Measurements from ENCODE around the gene AICDA. TPM values are rescaled to one million over a fixed set of nuclear protein-coding genes. Genes with fewer than 3 reads are reported as not detected.

The AICDA gene
- total RNA-seq, 1 experiment from 2014 or later, result not detected

GRCh38 chr12:8584004-8584403 lies 28.7 kb downstream of the AICDA start:
- Histone ChIP-seq H3K4me3 (ENCODE audit: low read depth, low read length) (no peak overlapping the region), H3K9me3 (no peaks in the 10 kb centered on the region), H3K36me3 (ENCODE audit: control insufficient read depth, insufficient read depth, low read length) (no peaks in the 10 kb centered on the region), H3K4me1 (no peaks in the 10 kb centered on the region), H3K27me3 (replicated peaks; ENCODE audit: control insufficient read depth, insufficient read depth, low read length) (no peaks in the 10 kb centered on the region)
- POLR2A ChIA-PET, result no interaction called here
- Mint-ChIP-seq H3K9me3 (ENCODE audit: unreplicated experiment) (no peaks in the 10 kb centered on the region), H3K27me3 (ENCODE audit: insufficient read depth, unreplicated experiment) (no peaks in the 10 kb centered on the region), H3K36me3 (ENCODE audit: insufficient read depth, unreplicated experiment) (no peaks in the 10 kb centered on the region), H3K4me3 (ENCODE audit: unreplicated experiment) (no peak overlapping the region), H3K4me1 (ENCODE audit: low read depth, unreplicated experiment) (no peaks in the 10 kb centered on the region), H3K27ac (ENCODE audit: unreplicated experiment) (no peak overlapping the region)
- no peak for DNase-seq
- no TSS peak for BruUV-seq (replicated peaks)
- TF ChIP-seq, protein P1, sequence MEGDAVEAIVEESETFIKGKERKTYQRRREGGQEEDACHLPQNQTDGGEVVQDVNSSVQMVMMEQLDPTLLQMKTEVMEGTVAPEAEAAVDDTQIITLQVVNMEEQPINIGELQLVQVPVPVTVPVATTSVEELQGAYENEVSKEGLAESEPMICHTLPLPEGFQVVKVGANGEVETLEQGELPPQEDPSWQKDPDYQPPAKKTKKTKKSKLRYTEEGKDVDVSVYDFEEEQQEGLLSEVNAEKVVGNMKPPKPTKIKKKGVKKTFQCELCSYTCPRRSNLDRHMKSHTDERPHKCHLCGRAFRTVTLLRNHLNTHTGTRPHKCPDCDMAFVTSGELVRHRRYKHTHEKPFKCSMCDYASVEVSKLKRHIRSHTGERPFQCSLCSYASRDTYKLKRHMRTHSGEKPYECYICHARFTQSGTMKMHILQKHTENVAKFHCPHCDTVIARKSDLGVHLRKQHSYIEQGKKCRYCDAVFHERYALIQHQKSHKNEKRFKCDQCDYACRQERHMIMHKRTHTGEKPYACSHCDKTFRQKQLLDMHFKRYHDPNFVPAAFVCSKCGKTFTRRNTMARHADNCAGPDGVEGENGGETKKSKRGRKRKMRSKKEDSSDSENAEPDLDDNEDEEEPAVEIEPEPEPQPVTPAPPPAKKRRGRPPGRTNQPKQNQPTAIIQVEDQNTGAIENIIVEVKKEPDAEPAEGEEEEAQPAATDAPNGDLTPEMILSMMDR (IDR thresholded peaks at IDR 0.05; ENCODE audit: insufficient read depth in 1 of 2, low read depth in 1 of 2, low read length in 1 of 2, severe bottlenecking in 1 of 2, unreplicated experiment in 1 of 2), result no peak
- intact Hi-C loops (cut with micrococcal nuclease; ENCODE audit: unreplicated experiment), result no loop called here
- CTCF ChIA-PET, result no interaction called here

- no peak for DNase-seq
- Histone ChIP-seq H3K27me3 (replicated peaks; ENCODE audit: control insufficient read depth, insufficient read depth, low read length) (no peaks in the 10 kb centered on the region), H3K9me3 (no peaks in the 10 kb centered on the region), H3K4me1 (no peaks in the 10 kb centered on the region), H3K4me3 (ENCODE audit: low read depth, low read length) (no peak overlapping the region), H3K36me3 (ENCODE audit: control insufficient read depth, insufficient read depth, low read length) (no peaks in the 10 kb centered on the region)
- intact Hi-C loops (cut with micrococcal nuclease; ENCODE audit: unreplicated experiment), result no loop called here
- POLR2A ChIA-PET, result no interaction called here
- no peaks in the 10 kb centered on the region for H3K4me1 Mint-ChIP-seq (ENCODE audit: low read depth, unreplicated experiment)
- H3K27me3 Mint-ChIP-seq (ENCODE audit: insufficient read depth, unreplicated experiment), result peaks cover 8% of the 10 kb centered on the region
- H3K27ac Mint-ChIP-seq (ENCODE audit: unreplicated experiment), result no peak overlapping the region
- BruUV-seq (replicated peaks), result no TSS peak
- no peaks in the 10 kb centered on the region for H3K36me3 Mint-ChIP-seq (ENCODE audit: insufficient read depth, unreplicated experiment)
- no peaks in the 10 kb centered on the region for H3K9me3 Mint-ChIP-seq (ENCODE audit: unreplicated experiment)
- CTCF ChIA-PET, result no interaction called here
- no peak overlapping the region for H3K4me3 Mint-ChIP-seq (ENCODE audit: unreplicated experiment)
- TF ChIP-seq, protein P1 (IDR thresholded peaks at IDR 0.05; ENCODE audit: insufficient read depth in 1 of 2, low read depth in 1 of 2, low read length in 1 of 2, severe bottlenecking in 1 of 2, unreplicated experiment in 1 of 2), result no peak
Observed at GRCh38 chr12:8581098-8581784, 31.4 kb downstream of the AICDA start.

- DNase-seq, result no peak
- H3K4me1 ChIP-seq, result no peaks in the 10 kb centered on the region
- no peak overlapping the region for H3K27ac Mint-ChIP-seq (ENCODE audit: unreplicated experiment)
- no peaks in the 10 kb centered on the region for H3K9me3 Mint-ChIP-seq (ENCODE audit: unreplicated experiment)
- H3K36me3 Mint-ChIP-seq (ENCODE audit: insufficient read depth, unreplicated experiment), result no peaks in the 10 kb centered on the region
- no peaks in the 10 kb centered on the region for H3K36me3 ChIP-seq (ENCODE audit: control insufficient read depth, insufficient read depth, low read length)
- H3K9me3 ChIP-seq, result no peaks in the 10 kb centered on the region
- H3K27me3 Mint-ChIP-seq (ENCODE audit: insufficient read depth, unreplicated experiment), result peaks cover 13% of the 10 kb centered on the region
- ChIA-PET POLR2A (no interaction called here), CTCF (interaction anchor here (0.6 kb wide), 1 partner anchor 33 kb away, joined by 3 read pairs; no protein-coding TSS in a partner anchor)
- H3K27me3 ChIP-seq (replicated peaks; ENCODE audit: control insufficient read depth, insufficient read depth, low read length), result no peaks in the 10 kb centered on the region
- intact Hi-C loops (cut with micrococcal nuclease; ENCODE audit: unreplicated experiment), result no loop called here
- H3K4me3 ChIP-seq (ENCODE audit: low read depth, low read length), result no peak overlapping the region
- H3K4me1 Mint-ChIP-seq (ENCODE audit: low read depth, unreplicated experiment), result no peaks in the 10 kb centered on the region
- H3K4me3 Mint-ChIP-seq (ENCODE audit: unreplicated experiment), result no peak overlapping the region
- TF ChIP-seq, protein P1 (IDR thresholded peaks at IDR 0.05; ENCODE audit: insufficient read depth in 1 of 2, low read depth in 1 of 2, low read length in 1 of 2, severe bottlenecking in 1 of 2, unreplicated experiment in 1 of 2), result no peak
- BruUV-seq (replicated peaks), result no TSS peak
Observed at GRCh38 chr12:8577879-8578278, 34.8 kb downstream of the AICDA start.
